Activated CD4-positive, alpha-beta memory T cell treated with anti-CD3 and anti-CD28 coated beads, Interleukin-2, amount 10 ng/mL, durations not matched to agents 7 days and 5 days (primary cell): ENCODE measurements around the gene FCSK. TPM values are rescaled to one million over a fixed set of nuclear protein-coding genes. Genes with fewer than 3 reads are reported as not detected.
A peak's percentile ranks its signal among the peaks of the same experiment; 100 is the strongest.

ENCODE experiments used
- CTCF ChIA-PET: fragments of 350-600 bp; sonication (Branson Sonifier 250); formaldehyde crosslinking; loops from one replicate; lab custom pipeline; 2021; ENCODE audit warnings: antibody characterized with exemption, inconsistent platforms; lab: Charles Lee
- POLR2A ChIA-PET: fragments of 350-600 bp; sonication (Branson Sonifier 250); formaldehyde crosslinking; loops from one replicate; lab custom pipeline; 2021; ENCODE audit warnings: antibody characterized with exemption; lab: Charles Lee
- DNase-seq: peaks from one replicate; pipeline ENCODE4 v3.0.0-alpha.2; 2020
- H3K27ac Mint-ChIP-seq: one replicate; pipeline ENCODE4 v1.8.0; 2021; ENCODE audit warnings: mild to moderate bottlenecking, mixed read lengths
- H3K27me3 Mint-ChIP-seq: one replicate; pipeline ENCODE4 v1.8.0; 2021; ENCODE audit warnings: mixed read lengths
- H3K36me3 Mint-ChIP-seq: one replicate; pipeline ENCODE4 v1.8.0; 2021; ENCODE audit warnings: low read depth, mixed read lengths
- H3K4me1 Mint-ChIP-seq: one replicate; pipeline ENCODE4 v1.8.0; 2021; ENCODE audit warnings: mixed read lengths
- H3K4me3 Mint-ChIP-seq: one replicate; pipeline ENCODE4 v1.8.0; 2021; ENCODE audit warnings: mild to moderate bottlenecking, mixed read lengths
- H3K9me3 Mint-ChIP-seq: one replicate; pipeline ENCODE4 v1.8.0; 2021; ENCODE audit warnings: mixed read lengths
- total RNA-seq, 2 experiments: library from RNA; stranded (reverse); gene quantifications; one replicate each; pipeline ENCODE4 v1.2.3, GENCODE V29; 2021

The FCSK gene
- total RNA-seq, 2 experiments from 2014 or later = 17.3 to 17.4 TPM

DNA sequence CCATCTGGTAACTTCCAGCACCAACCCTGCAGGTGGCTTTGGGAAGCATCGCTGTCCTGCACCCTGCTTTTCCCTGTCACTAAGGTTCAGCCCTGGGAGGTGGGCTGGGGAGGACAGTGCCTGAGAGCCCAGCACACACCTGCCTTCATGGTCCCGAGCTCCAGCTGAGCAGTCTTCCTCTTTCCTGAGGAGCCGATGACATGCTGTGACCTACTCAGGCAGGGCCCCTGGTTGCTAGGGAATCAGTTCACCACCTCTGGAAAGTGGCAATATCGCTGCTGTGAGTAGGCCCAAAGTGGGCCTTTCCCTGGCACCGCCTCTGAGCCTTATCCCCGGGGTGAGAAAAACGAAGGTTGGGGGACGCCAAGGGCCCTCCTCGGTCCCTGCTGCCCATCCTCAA, 33.4 kb upstream of the FCSK start:
- POLR2A ChIA-PET = no interaction called here
- Mint-ChIP-seq H3K4me3 (no peak overlapping the region), H3K27ac (no peak overlapping the region), H3K36me3 (no peaks in the 10 kb centered on the region), H3K4me1 (peaks cover 16% of the 10 kb centered on the region), H3K27me3 (no peaks in the 10 kb centered on the region), H3K9me3 (no peaks in the 10 kb centered on the region)
- no peak for DNase-seq
- CTCF ChIA-PET = interaction anchor here (1.0 to 1.2 kb wide), 2 partner anchors 27 to 90 kb away, joined by 3 read pairs; no protein-coding TSS in a partner anchor

DNA sequence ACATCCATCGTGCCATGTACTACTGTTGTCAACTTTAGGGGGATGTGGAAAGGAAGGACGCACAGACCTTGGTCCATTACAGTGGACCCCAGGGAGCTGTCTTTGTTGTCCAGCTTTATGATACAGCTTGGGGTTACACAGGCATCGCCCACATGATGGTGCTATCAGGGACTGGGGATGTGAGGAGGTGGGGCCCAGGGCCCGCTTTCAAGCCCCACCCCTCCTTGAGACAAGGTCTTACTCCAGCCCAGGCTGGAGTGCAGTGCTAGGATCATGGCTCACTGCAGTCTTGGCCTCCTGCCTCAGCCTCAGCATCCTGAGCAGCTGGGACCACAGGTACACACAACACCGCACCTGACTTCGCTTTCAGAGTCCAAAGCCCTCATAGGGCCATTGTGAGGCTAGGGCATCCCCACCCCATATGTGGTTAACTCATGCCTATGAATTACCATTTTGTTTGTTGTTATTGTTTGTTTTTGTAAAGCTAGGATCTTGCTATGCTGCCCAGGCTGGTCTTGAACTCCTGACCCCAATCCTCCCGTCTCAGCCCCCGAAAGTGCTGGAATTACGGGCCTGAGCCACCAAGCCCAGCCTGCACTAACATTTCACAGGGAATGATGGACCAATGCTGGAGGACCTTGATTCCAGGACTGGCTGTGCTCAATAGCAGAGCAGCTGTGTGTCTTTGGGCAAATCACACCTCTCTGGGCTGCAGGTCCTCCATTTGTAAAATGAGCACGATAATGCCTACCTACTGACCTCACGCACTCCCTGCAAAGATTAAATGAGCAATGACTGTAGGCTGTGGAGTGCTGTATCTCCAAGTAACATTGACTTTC, 32.7 kb upstream of the FCSK start:
- ChIA-PET POLR2A (interaction anchor here (0.8 kb wide), 1 partner anchor 14 kb away, joined by 4 read pairs; no protein-coding TSS in a partner anchor), CTCF (interaction anchor here (1.0 to 1.2 kb wide), 2 partner anchors 27 to 91 kb away, joined by 3 read pairs; no protein-coding TSS in a partner anchor)
- Mint-ChIP-seq H3K27me3 (no peaks in the 10 kb centered on the region), H3K4me3 (no peak overlapping the region), H3K4me1 (peaks cover 16% of the 10 kb centered on the region), H3K27ac (no peak overlapping the region), H3K9me3 (no peaks in the 10 kb centered on the region), H3K36me3 (no peaks in the 10 kb centered on the region)
- DNase-seq = no peak

DNA sequence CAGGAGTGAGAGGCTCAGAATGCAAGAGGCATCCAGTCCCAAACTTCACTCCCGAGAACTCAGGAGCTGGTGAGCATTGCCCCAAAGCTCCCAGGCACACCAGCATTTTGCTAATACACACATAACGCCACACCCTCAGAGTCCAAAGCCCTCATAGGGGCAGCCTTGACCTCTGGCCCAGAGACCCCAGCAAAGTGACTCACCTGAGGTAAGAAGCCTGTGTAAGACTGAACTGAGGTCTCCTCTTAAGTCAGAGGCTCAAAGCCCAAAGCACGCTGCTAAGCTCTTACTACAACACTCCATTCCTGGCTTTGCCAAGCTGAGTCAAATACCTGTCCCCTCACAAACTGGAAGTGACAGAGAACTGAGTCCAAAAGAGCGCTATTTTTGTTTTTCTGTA, 31.9 kb upstream of the FCSK start:
- H3K27ac Mint-ChIP-seq = no peak overlapping the region
- ChIA-PET POLR2A (interaction anchor here (0.8 kb wide), 1 partner anchor 15 kb away, joined by 4 read pairs; no protein-coding TSS in a partner anchor), CTCF (no interaction called here)
- H3K9me3 Mint-ChIP-seq = no peaks in the 10 kb centered on the region
- peaks cover under 1% of the 10 kb centered on the region for H3K36me3 Mint-ChIP-seq
- H3K27me3 Mint-ChIP-seq = no peaks in the 10 kb centered on the region
- no peak overlapping the region for H3K4me3 Mint-ChIP-seq
- H3K4me1 Mint-ChIP-seq = peaks cover 19% of the 10 kb centered on the region
- DNase-seq = no peak

DNA sequence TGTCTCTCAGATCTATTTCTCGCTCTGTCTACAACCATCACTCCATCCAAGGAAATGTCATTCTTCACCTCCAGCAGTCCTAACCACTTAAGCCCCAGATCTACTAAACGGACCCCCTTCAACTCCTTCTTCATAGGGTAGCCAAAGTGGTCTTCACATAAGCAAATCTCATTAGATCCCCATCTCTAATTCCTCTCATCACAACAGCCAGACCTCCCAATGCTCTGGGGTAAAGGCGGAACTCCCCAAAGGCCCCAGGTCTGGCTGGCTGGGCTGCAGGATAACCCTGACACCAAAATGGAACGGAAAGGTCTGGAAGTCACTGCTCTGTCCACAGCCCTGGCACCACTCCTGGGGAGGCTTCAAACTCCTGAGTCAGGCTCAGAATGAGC, 26.6 kb upstream of the FCSK start:
- ChIA-PET CTCF (interaction anchor here (0.7 kb wide), 1 partner anchor 48 kb away, joined by 3 read pairs; no protein-coding TSS in a partner anchor), POLR2A (interaction anchor here (1.2 kb wide), 1 partner anchor 9 kb away, joined by 3 read pairs; no protein-coding TSS in a partner anchor)
- Mint-ChIP-seq H3K27me3 (no peaks in the 10 kb centered on the region), H3K4me3 (no peak overlapping the region), H3K36me3 (peaks cover 5% of the 10 kb centered on the region), H3K9me3 (no peaks in the 10 kb centered on the region), H3K4me1 (peaks cover 35% of the 10 kb centered on the region), H3K27ac (peak overlapping the region; percentile 4)
- no peak for DNase-seq

DNA sequence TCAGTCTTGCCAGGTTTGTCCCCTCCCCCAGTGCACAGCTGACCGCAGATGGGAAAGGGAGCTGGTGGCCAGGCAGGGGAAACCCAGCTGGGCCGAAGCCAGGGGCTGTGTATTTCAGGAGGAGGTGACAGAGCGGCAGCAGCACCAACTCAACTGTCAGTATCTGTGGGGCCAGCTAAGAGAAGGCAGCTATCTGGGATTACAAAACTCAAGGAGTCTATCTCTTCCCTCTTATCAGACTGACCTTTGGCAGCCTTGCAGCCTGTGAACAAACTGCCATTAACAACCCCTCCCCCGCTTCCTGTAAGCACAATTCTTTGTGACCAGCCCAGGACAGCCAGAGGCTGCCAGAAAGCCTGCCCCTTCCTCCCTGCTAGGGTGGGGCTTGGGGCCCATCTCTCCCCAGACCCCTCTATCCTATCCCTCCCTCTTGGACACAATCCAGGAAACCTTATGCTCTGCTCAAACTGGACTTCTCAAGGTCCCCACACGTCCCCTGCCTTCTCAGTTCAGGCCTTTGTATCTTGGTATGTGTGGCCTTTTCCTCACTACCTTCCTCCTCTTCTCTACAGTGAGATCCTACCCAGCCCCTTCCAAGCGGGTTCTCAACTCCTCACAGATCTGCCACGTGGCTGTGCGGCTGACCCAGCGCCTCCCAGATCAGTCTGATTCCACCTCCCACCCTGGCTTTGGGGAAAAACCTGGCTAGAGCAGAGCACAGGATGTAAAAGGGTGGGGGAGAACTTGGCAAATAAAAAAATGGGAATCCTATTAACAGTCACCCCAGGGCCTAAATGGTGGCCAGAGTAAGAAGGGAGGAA, 26.0 kb upstream of the FCSK start:
- Mint-ChIP-seq H3K4me3 (no peak overlapping the region), H3K27me3 (no peaks in the 10 kb centered on the region), H3K36me3 (peaks cover 5% of the 10 kb centered on the region), H3K27ac (peak overlapping the region; percentile 34), H3K4me1 (peaks cover 38% of the 10 kb centered on the region), H3K9me3 (no peaks in the 10 kb centered on the region)
- POLR2A ChIA-PET = interaction anchor here (1.2 to 2.0 kb wide), 2 partner anchors 9 to 48 kb away, joined by 3 to 10 read pairs; no protein-coding TSS in a partner anchor
- CTCF ChIA-PET = interaction anchor here (0.7 kb wide), 1 partner anchor 48 kb away, joined by 3 read pairs; no protein-coding TSS in a partner anchor
- peak; percentile 63 for DNase-seq

DNA sequence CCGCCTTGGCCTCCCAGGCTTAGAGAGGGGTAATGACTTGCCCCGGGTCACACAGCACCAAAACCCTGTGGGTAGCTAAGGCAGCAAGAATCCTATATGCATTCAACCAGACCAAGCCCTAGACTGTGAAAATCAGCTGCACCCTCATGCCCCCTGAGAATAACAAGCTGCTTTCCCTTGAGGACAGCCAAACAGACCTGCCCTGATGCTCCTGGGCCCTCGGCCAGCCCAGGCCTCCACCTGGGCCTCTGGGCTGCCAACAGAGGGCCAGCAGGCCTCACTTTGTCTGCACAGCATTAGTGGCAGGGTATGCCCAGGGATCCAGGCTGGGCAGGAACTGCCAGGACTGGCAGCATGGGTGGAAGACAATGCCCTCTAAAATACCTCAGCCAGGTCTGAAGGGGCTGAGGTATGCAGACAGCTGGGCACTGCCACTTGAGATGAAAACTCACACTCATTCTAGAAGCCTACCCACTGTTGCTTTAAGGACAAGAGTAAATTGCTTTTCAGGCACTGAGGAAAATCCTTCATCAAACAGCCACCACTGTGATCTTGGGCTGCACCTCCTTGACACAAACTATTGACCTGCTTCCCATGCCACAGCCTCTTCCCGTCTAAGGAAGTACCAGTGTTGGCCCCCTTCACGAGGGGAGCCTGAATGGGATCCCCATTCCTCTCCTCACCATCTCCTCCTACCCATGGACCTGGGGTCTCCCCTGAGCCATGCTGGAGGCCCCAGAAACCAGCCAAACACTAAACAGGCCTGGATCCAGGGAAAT, 24.3 kb upstream of the FCSK start:
- ChIA-PET CTCF (no interaction called here), POLR2A (interaction anchor here (2.0 kb wide), 1 partner anchor 49 kb away, joined by 10 read pairs; no protein-coding TSS in a partner anchor)
- H3K27me3 Mint-ChIP-seq = no peaks in the 10 kb centered on the region
- H3K27ac Mint-ChIP-seq = peak overlapping the region; percentile 77
- H3K4me3 Mint-ChIP-seq = no peak overlapping the region
- DNase-seq = no peak
- H3K4me1 Mint-ChIP-seq = peaks cover 42% of the 10 kb centered on the region
- H3K9me3 Mint-ChIP-seq = no peaks in the 10 kb centered on the region
- peaks cover 12% of the 10 kb centered on the region for H3K36me3 Mint-ChIP-seq

DNA sequence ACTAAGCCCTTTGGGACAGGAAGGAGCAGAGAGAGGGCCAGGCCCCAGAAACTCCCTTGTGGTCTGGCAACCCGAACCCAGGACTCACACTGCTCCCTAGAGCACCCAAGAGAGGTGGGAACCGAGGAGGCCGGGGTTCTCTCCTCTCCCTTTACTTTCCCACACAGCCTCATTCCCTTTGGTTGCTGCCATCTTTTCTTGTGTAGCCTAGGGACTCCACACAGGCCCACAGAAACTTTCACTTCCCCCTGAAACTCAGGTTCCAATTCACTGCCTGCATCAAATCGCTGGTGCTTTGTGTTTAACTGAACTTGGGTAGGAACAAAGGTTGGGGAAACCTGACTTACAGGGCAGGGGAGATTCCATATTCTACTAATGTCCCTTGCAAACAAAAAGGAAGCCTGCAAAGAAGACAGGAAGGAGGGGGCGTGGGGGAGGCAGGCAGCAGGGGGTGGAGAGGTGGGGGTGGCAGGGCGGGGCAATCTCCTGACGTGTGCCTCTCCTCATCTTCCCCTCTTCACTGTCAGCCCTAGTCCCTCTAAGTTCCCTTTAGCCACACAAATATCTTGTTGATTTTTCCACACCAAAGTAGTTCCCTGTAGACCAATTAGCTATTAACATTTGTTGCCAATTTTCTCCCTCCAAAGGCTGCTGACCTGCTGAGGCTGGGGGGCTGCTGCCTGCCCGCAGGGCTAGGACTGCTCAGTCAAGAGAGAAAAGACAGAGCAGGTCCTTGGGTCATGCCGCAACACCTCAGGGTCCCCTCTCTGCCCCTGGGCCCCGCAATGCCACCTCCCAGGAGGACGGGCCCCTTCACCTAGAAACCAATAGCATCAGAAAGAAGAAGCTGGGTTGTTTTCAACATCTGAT, 23.5 kb upstream of the FCSK start:
- peaks cover 42% of the 10 kb centered on the region for H3K4me1 Mint-ChIP-seq
- POLR2A ChIA-PET = interaction anchor here (2.0 kb wide), 1 partner anchor 50 kb away, joined by 10 read pairs; no protein-coding TSS in a partner anchor

DNA sequence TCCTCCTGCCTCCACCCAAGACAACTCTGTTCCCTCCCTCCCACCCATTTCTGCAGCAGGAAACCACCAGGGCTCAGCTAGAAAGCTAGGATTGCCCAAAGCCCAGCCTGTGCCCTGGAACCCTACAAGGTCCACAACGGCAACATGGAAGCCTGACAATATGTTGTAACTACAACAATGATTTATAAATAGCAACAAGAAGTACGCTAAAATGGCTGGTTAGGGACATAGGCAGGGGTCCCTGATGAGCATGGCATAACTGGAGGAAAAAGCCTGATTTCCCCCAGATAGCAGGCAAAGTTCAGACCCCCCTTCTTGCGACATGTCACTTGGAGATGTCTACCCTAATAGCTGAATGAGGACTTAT, 22.1 kb upstream of the FCSK start:
- peaks cover 51% of the 10 kb centered on the region for H3K4me1 Mint-ChIP-seq
- no peak overlapping the region for H3K27ac Mint-ChIP-seq
- DNase-seq = no peak
- peaks cover 12% of the 10 kb centered on the region for H3K36me3 Mint-ChIP-seq
- ChIA-PET POLR2A (interaction anchor here (1.0 kb wide), 2 partner anchors 31 to 51 kb away, joined by 3 to 4 read pairs; no protein-coding TSS in a partner anchor), CTCF (no interaction called here)
- no peak overlapping the region for H3K4me3 Mint-ChIP-seq
- no peaks in the 10 kb centered on the region for H3K27me3 Mint-ChIP-seq
- no peaks in the 10 kb centered on the region for H3K9me3 Mint-ChIP-seq

More for the DNA sequence above, 23.5 kb upstream of the FCSK start:
- peak; percentile 45 for DNase-seq
- H3K9me3 Mint-ChIP-seq = no peaks in the 10 kb centered on the region
- CTCF ChIA-PET = no interaction called here
- peaks cover 12% of the 10 kb centered on the region for H3K36me3 Mint-ChIP-seq
- H3K4me3 Mint-ChIP-seq = no peak overlapping the region
- H3K27ac Mint-ChIP-seq = peak overlapping the region; percentile 77
- no peaks in the 10 kb centered on the region for H3K27me3 Mint-ChIP-seq

DNA sequence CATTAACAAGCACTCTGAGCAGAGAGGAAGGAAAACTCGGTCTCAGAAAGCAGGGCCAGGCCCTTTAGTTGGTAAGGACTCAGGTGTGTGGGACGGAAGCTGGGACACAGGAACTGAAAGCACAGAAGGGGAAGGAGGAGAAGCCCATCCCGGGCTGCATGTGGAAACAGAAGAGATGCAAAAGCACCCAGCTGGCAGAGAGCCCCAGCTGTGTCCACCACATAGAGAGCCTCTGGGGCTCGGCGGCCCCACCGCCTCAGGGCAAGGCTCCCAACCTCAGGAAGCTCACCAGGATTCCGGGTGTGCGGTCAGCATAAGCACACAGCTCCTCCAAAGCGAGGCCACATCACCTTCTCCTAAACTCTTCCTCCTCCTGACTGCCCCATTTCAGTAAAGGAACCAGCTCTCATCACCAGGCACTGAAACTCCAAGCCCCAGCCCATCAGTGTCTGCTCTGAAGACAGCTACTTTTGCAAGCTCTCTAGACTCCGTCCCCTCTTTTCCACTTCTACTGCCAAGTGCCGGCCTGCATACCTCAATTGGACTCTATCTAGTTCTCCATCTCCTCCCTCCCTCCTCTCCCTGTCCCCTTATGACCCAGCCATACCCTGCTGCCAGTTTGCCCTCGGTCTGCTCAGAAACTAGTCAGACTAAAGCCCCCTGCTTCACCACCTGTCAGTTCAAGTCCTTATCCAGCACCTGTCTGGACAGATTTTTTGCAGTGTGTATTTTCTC, 21.5 kb upstream of the FCSK start:
- peaks cover 12% of the 10 kb centered on the region for H3K36me3 Mint-ChIP-seq
- H3K4me1 Mint-ChIP-seq = peaks cover 53% of the 10 kb centered on the region
- H3K9me3 Mint-ChIP-seq = no peaks in the 10 kb centered on the region
- CTCF ChIA-PET = no interaction called here
- DNase-seq = no peak
- H3K27ac Mint-ChIP-seq = no peak overlapping the region
- POLR2A ChIA-PET = interaction anchor here (1.0 kb wide), 2 partner anchors 31 to 52 kb away, joined by 3 to 4 read pairs; no protein-coding TSS in a partner anchor
- H3K4me3 Mint-ChIP-seq = no peak overlapping the region
- no peaks in the 10 kb centered on the region for H3K27me3 Mint-ChIP-seq

DNA sequence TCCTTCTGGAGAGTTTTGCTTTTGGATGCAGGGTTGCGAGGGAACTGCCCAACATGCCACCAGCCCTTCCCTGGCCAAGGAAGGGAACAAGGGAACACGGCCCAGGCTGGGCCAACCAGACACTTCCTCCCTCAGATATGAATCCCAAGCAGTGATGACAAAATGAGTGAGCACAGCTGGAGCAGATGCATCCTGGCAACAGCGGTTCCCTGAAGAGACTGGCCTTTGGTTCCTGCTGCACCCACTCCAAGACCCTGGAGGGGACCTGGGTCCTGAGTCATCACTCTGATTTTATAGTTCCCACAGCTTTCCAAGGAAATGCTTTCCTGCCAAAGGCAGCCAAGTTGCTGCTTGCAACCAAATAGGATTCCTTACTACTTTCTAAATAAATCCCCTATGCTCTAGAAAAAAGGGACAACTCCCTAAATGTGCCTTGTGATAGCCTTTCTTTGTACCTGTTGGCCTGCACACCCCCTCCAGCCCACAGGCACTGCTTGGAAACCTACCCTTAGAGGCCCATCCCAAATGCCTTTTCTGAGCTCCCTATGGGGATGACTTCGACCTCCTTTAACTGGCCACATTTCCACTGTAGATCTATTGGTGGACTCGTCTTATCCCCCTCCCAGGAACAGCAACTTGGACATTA, 20.8 kb upstream of the FCSK start:
- H3K4me1 Mint-ChIP-seq = peaks cover 51% of the 10 kb centered on the region
- ChIA-PET POLR2A (interaction anchor here (0.8 kb wide), 1 partner anchor 13 kb away, joined by 3 read pairs; no protein-coding TSS in a partner anchor), CTCF (no interaction called here)
- H3K27ac Mint-ChIP-seq = no peak overlapping the region
- no peak for DNase-seq
- no peak overlapping the region for H3K4me3 Mint-ChIP-seq
- H3K9me3 Mint-ChIP-seq = no peaks in the 10 kb centered on the region
- no peaks in the 10 kb centered on the region for H3K27me3 Mint-ChIP-seq
- H3K36me3 Mint-ChIP-seq = peaks cover 17% of the 10 kb centered on the region
